AG09319 (cell line): ENCODE data around the gene KRT76.

Experiments used
- DNase-seq: peaks from one replicate; pipeline ENCODE4 v3.0.0-alpha.2; 2010; ENCODE audit warnings: low read depth; ENCODE audit errors: extremely low read depth
- CTCF ChIP-seq: IDR thresholded peaks from 2 replicates; pipeline ENCODE4 v1.5.1; 2011; ENCODE audit warnings: low read depth, mild to moderate bottlenecking, inconsistent platforms, low read length, moderate library complexity

The KRT76 gene

GRCh38 chr12:52783563-52784316, 6.6 kb upstream of the KRT76 start:
- TF ChIP-seq CTCF, result no peak
- DNase-seq, result no peak

GRCh38 chr12:52782502-52782901, 5.4 kb upstream of the KRT76 start:
- no peak for DNase-seq
- no peak for TF ChIP-seq CTCF

- DNase-seq, result no peak
- TF ChIP-seq CTCF, result no peak
Measured at GRCh38 chr12:52781399-52782082, 4.4 kb upstream of the KRT76 start.

GRCh38 chr12:52779914-52780313, 2.8 kb upstream of the KRT76 start:
- no peak for DNase-seq
- no peak for TF ChIP-seq CTCF

- TF ChIP-seq CTCF, result no peak
- DNase-seq, result no peak
Measured at GRCh38 chr12:52778833-52779232, 1.7 kb upstream of the KRT76 start.

GRCh38 chr12:52777566-52777965, 421 bp upstream of the KRT76 start:
- TF ChIP-seq CTCF, result no peak
- no peak for DNase-seq

- TF ChIP-seq CTCF, result no peak
Measured at GRCh38 chr12:52776435-52776834, 710 bp downstream of the KRT76 start.

More at GRCh38 chr12:52776435-52776834, 710 bp downstream of the KRT76 start:
- no peak for DNase-seq
